Islet of Langerhans (tissue), 1 donor: ENCODE data around the gene BMP8A.
"Not testable (repeated sequence)": the region's sequence is repeated elsewhere in the genome, so short reads cannot be mapped to it uniquely, and the experiment has no call there.

Experiments
- FAIRE-seq: peaks from one replicate; lab custom pipeline; 2011; peaks lifted over from hg19 to GRCh38; lab: Jason Lieb, UNC

Gene BMP8A

GRCh38 chr1:39508266-39508665 lies 16.8 kb downstream of the BMP8A start:
- FAIRE-seq = no peak

GRCh38 chr1:39508857-39509305 lies 17.4 kb downstream of the BMP8A start:
- no peak for FAIRE-seq

DNA sequence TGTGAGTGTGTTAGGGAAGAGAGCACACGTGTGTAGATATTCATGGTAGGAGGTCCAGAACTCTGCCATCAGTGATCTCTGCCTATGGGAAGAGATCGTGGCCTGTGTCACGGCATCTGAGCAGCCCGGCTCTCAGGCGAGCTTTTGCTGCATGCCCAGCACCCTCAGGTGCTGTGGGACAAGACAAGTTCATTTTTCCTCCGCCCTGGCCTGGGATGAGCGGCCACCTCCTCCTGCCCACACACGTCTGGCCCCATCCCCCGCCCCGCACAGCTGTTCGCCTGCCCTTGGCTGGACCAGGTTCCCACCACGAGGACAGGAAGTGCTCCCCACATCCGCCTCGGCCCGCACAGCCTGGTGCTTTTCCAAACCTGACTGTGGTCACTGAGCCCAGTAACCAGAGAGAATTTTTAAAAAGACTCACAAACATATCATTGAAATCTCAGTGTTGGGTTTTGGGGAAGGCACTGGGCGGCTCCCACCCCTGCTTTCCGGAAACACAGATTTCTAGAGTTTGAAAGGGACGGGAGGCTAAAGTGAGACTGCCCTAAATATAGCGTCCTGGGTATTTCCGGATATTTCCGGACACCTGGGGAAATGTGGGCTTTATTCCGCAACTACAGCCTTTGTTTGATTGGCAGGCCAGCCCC lies 18.0 kb downstream of the BMP8A start:
- FAIRE-seq = no peak

DNA sequence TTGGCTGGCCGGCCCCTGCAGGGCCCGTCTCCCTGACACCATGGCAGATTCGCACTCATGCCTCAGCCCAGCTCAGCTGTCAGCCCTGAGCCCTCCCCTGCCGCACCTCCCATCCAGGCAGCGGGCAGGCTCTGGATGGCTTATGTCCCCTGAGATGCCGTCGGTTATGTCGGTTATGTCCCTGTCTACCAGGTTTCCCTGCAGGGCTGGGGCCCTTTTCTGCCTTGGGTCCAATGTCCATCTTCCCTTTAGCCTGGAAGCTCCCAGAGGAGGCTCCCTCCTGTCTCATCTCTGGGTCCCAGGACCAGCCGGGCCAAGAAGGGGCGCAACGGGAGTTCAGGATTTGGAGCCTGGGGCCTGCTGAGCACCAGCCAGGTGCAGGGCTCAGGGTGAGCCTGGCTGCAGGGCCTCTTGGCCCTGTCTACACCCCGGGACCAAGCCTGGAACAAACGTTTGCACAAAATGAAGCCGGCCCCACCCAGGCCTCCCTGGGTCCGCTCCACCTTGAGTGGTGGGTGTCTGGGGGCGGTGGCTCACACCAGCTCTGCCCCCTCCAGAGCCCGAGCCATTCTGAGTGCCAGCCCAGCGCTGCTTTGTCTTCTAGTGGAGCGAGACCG lies 19.2 kb downstream of the BMP8A start:
- not testable (repeated sequence) for FAIRE-seq

- not testable (repeated sequence) for FAIRE-seq
These were observed 20.0 kb downstream of the BMP8A start for GRCh38 chr1:39511477-39511876.

DNA sequence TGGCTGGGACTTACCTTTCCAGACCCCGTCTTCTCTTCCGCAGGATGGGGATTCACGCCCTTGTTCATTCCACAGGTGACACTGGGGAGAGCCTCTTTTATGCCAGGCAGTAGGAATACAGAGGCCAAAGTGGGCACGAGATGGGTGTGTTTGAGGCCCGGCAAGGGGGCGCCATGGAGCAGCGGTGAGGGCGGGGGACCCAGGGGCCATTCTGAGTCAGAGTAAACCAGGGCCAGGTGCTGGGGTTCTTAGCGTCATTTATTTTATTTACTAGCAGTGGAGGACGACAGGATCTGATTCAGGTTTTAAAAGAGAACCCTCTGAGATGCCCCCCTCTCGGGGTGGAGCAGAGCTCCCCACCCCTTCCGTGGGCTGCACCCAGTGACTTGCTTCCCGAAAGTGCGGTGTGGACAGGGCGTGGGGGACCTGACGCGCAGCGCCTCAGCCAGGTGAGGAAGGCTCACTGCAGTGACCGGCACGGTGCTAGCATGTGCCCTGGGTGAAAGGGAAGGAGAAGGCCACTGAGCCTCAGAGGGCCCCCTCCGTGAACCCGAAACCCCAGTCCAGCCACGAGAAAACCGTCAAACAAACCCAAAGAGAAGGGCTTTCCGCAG lies 20.9 kb downstream of the BMP8A start:
- not testable (repeated sequence) for FAIRE-seq

DNA sequence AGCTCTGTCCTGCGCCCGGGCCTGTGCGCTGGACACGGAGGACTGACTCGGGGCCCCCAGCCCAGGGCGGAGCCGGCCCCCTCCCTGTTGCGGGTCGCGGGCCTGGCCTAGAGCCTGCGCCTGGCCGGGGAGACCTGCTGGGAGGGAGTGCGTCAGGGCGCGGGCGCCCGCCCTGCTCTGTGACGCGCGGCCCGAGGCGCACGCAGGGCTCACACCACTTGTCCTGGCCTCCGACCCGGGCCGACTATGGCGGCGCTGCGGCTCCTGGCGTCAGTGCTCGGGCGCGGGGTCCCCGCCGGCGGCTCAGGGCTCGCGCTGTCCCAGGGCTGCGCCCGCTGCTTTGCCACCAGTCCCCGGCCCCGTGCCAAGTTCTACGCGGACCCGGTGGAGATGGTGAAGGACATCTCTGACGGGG lies 23.3 kb downstream of the BMP8A start:
- FAIRE-seq = not testable (repeated sequence)

- not testable (repeated sequence) for FAIRE-seq
These were observed 24.0 kb downstream of the BMP8A start for GRCh38 chr1:39515131-39516086.

- FAIRE-seq = not testable (repeated sequence)
These were observed 25.4 kb downstream of the BMP8A start for GRCh38 chr1:39516841-39517240.

DNA sequence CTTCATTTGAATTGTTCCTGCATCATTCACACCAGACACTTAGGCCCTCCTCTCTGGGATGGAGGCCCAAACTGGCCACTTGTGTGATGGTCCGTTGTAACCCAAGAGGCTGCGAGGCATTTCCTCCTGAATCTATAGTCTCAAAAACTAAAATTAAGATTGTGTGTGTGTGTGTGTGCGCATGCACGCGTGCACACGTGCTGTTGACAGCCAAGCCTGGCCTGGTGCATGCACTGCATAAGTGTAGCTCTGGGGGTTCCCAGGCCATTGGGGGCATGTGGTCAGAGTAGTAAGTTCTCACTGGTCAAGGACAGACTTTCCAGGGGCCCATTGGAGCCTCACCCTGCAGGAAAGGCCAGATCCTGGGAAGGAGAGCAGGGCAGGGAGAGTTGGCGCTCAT lies 26.5 kb downstream of the BMP8A start:
- not testable (repeated sequence) for FAIRE-seq

GRCh38 chr1:39519376-39519775 lies 27.9 kb downstream of the BMP8A start:
- not testable (repeated sequence) for FAIRE-seq

DNA sequence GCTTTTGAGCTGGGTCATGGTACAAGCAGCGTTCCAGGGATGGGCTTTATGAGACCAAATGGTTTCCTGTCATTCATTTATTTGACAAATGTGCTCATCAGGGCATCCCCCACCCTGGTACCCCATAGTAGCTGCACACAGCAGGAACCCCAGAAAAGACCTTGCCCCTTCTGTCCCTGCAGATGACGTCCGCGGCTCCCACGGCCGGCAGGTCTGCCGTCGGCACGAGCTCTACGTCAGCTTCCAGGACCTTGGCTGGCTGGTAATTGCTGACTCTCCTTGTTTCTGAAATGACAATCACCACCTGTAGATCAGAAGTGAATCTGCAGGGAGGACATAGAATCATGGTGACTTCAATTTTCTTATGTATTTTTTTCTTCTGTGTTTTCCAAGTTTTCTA lies 30.8 kb downstream of the BMP8A start:
- FAIRE-seq = peak; percentile 43

DNA sequence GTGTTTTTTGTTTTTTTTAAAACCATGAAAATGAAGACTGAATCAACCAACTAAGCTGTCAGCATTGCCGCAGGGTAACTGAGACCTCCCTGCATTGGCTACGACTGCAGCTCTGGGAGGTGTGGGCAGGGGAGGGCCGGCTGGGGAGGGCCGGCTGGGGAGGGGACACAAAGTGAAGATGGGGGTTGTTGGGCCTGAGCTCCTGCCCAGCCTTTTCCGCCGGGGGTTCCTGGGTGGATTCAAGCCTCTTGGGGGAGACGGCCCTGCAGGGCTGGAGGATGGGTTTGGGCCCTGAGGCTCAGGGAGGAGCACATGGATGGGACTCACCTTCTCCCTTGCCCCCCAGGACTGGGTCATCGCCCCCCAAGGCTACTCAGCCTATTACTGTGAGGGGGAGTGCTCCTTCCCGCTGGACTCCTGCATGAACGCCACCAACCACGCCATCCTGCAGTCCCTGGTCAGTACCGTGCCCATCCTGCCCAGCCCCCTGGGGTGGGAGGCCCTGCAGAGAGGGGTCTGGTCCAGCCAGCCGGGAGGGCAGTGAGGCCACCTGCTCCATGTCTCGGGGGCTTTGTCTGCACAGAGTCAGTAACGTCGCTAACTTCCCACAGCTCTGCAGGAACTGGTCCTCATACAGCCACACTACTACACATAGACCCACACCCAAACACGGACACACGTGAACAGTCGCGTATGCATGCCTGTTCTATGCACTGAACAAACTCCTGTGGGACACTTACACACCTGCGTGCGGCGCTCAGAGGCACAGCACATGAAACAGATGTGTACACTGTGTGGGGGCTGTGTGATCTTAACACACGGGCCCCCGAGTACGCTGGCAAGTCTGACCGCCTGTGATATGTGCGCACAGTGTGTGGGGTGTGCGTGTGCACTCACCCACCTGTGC lies 31.5 kb downstream of the BMP8A start:
- FAIRE-seq = no peak

DNA sequence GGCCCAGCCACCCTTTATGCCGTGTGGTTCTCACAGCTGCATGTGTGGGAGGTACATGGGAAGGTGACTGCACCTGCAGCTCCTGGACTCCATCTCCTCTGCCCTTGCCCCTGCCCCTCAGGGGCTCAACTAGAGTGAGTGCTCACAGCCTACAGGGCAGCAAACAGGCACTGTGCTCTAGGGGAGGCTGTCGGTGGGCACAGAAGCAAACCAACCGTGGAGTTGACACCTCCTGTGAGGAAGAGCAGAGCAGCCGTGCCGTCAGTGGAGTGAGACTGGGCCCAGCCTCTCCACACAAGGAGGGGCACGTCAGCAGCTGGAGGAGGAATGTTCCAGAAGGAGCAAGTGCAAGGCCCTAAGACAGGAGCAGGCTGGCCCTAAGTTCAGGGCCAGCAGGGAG lies 32.7 kb downstream of the BMP8A start:
- no peak for FAIRE-seq

DNA sequence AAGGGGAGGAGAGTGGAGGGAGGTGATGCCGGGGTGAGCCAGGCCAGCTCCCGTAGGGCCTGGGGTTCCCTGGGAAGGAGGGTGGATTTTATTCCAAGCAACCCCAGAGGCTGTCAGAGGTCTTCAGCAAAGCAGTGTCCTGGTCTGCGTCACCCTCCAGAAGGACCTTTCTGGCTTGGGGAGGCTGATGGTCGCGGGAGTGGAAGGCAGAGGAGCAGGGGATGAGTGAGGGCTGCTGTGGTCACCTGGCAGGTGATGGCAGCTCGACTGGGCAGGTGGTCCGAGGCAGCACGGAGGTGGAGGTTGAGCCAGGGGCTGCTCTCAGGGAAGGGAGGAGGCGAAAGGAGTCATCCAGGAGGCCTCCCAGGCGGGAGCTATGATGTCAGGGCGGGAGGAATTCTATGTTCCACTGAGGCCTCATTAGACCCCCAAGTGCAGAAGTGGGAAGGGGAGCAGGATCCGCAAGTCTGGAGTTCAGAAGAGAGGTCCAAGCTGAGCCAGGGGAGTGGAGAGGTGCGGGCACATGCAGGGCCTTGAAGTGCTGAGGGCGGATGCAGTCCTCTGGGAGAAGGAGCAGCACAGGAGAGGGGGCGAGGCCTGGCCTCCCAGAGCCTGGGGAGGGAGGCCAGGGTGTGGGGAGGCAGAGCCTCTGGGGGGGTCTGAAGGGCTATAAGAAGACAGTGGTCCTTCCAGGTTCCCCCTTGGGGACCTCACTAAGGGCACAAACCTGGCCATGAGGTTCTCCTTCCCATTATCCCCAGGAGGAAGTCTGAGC lies 33.3 kb downstream of the BMP8A start:
- FAIRE-seq = no peak

DNA sequence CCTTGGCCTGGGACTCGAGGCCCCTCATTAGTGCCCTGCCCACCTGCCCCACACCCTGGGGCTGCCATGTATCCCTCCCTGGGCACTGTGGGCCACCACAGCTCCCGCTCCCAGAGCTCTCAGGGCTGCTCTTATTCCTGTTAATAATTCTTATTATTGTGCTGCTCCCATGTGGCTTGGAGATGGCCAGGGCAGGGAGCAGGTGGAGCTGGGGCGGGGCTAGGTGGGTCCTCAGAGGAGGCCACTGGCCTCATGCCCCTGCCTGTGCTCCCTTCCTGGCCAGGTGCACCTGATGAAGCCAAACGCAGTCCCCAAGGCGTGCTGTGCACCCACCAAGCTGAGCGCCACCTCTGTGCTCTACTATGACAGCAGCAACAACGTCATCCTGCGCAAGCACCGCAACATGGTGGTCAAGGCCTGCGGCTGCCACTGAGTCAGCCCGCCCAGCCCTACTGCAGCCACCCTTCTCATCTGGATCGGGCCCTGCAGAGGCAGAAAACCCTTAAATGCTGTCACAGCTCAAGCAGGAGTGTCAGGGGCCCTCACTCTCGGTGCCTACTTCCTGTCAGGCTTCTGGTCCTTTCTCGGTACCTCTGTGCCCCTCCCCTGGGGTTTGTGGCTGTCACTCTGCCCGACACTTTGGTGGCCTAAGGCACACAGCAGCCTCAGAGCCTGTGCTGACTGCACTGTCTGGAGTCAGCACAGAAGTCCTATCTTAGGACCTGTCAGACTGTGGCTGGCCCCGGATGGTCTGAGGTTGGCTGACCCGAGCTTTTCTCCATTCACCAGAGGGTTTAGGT lies 34.1 kb downstream of the BMP8A start:
- FAIRE-seq = no peak

GRCh38 chr1:39526466-39527189 lies 35.2 kb downstream of the BMP8A start:
- FAIRE-seq = no peak

DNA sequence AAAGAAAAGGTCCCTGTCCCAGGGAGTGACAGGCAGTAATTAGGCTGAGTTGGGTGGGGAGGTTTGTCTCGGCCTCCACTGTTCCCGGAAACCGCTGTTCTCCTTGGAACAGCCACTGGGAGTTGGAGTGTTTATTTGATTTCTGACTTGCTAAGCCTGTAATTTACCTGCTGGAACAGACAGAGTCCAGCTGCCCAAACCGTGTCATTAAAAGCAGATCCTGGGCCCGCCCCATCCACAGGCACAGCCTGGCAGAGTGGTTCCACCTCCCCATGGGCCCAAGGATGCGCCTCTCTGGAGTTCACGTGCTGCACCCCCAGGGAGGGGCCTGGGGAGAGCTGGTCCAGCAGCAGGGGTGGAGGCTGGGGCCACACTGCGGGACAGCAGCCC lies 35.7 kb downstream of the BMP8A start:
- not testable (repeated sequence) for FAIRE-seq

DNA sequence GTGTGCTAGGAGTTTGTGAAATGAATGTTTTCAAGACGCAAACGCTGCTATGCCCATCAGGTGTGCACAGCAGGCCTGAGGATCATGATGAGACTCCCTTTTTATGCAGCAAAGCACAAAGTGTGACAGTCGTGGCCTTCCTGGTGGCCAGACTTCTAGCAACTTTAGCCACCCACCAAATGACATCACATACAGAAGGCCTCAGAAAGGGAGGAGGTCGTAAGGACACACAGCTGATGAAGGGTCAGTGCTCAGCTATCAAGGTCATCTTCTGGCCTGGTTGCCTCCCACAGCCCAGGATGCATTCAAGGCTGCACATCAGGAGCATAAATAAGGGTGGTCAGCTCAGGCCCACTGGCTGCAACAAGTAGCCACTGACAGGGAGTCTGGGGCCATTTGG lies 36.6 kb downstream of the BMP8A start:
- FAIRE-seq = no peak
